GM12878 (cell line): ENCODE data around the gene PRTFDC1. TPM values are rescaled to one million over a fixed set of nuclear protein-coding genes. Genes with fewer than 3 reads are reported as not detected.

Source experiments
- HSF1 ChIP-seq: fragments of 150-350 bp; IDR thresholded peaks from 2 replicates; pipeline ENCODE4 v1.6.1; 2014; ENCODE audit warnings: mild to moderate bottlenecking, low read depth, low read length
- IKZF1 ChIP-seq: fragments of 450-650 bp; conservative IDR thresholded peaks from 2 replicates; pipeline ENCODE4 v1.6.1; 2017; ENCODE audit warnings: antibody characterized with exemption, mild to moderate bottlenecking
- IRF3 ChIP-seq: fragments of 450-650 bp; IDR thresholded peaks from 2 replicates; pipeline ENCODE4 v1.6.1; 2014; ENCODE audit warnings: mild to moderate bottlenecking
- JUND ChIP-seq: IDR thresholded peaks from 2 replicates; pipeline ENCODE4 v1.6.1; 2012; ENCODE audit warnings: low read depth, mild to moderate bottlenecking, low read length, improper control_type of control experiment, moderate library complexity
- NBN ChIP-seq: fragments of 450-650 bp; IDR thresholded peaks from 2 replicates; pipeline ENCODE4 v1.6.1; 2016
- PAX5 ChIP-seq: IDR thresholded peaks from 2 replicates; pipeline ENCODE4 v1.6.1; 2011; ENCODE audit warnings: low read depth, low read length, borderline replicate concordance
- PAX8 ChIP-seq: fragments of 450-650 bp; IDR thresholded peaks from 2 replicates; pipeline ENCODE4 v1.6.1; 2017; ENCODE audit warnings: mild to moderate bottlenecking, moderate library complexity
- POLR2A ChIP-seq: IDR thresholded peaks from 2 replicates; pipeline ENCODE4 v1.6.1; 2011; ENCODE audit warnings: low read depth, mild to moderate bottlenecking, low read length
- PRDM15 ChIP-seq: fragments of 450-650 bp; formaldehyde crosslinking; IDR thresholded peaks from 2 replicates; pipeline ENCODE4 v1.4.0; 2020; ENCODE audit warnings: mild to moderate bottlenecking, moderate library complexity
- polyA plus RNA-seq, 11 experiments: library from polyadenylated mRNA; depleted of rRNA in 4 of 11; unstranded in 6 of 11; stranded (reverse) in 5 of 11; fragments of >200 nt; fragmentation: Nextera tagmentation in 4 of 11; fragmentation: Illumina TruSeq in 1 of 11; extraction: Ambion mirVana in 4 of 11; extraction: Trizol in 1 of 11; gene quantifications; 1 replicate in 1 of 11; 2 replicates in 10 of 11; pipeline versions ENCODE4 v1.2.1 to v1.2.3, GENCODE V29; 2011 to 2016; ENCODE audit warnings: inconsistent platforms in 2 of 11, missing spikeins in 2 of 11, low read depth in 1 of 11
- total RNA-seq, 4 experiments: library from RNA; depleted of rRNA in 3 of 4; stranded (reverse); fragments of >200 nt in 3 of 4; fragmentation: Illumina TruSeq in 1 of 4; extraction: Trizol in 1 of 4; gene quantifications; 2 replicates each; pipeline versions ENCODE4 v1.2.1 to v1.2.3, GENCODE V29; 2013 to 2021
- TF ChIP-seq, protein P1 (sequence below): fragments of 150-350 bp; IDR thresholded peaks from 2 replicates; pipeline ENCODE4 v1.6.1; 2016; ENCODE audit warnings: low read depth, low read length
- TF ChIP-seq, protein P2 (sequence below): IDR thresholded peaks from 2 replicates; pipeline ENCODE4 v1.6.1; 2011; ENCODE audit warnings: borderline replicate concordance, low read depth, mild to moderate bottlenecking, moderate library complexity, low read length; ENCODE audit not compliant: insufficient read depth, poor library complexity, severe bottlenecking

The PRTFDC1 gene
- total and polyA plus RNA-seq, 10 of the 15 experiments (the other 5 are each of a cell fraction or from before 2014, with no cell fraction given) = 5.5 to 17.3 (median 11.3) TPM

DNA sequence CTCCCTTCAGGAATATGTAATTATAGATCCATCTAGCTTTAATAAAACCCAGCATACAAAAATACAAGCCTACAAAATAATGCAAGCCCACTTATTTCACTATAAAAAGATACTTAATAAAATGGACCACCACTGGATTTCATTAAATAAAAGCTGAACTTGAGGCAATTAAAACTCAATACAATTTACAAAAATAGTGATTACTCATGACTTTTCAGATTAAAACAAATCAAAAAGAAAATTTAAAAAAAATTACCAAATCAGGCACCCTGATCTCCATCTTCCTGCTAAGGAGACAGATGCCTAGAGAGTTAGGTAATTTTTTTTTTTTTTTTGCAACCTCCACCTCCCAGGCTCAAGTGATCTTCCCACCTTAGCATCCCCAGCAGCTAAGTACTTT, 41.8 kb downstream of the PRTFDC1 start (continued):
- no peak for TF ChIP-seq NBN
- TF ChIP-seq POLR2A = no peak
- TF ChIP-seq PAX5 = no peak
- no peak for TF ChIP-seq JUND
- TF ChIP-seq, protein P1, sequence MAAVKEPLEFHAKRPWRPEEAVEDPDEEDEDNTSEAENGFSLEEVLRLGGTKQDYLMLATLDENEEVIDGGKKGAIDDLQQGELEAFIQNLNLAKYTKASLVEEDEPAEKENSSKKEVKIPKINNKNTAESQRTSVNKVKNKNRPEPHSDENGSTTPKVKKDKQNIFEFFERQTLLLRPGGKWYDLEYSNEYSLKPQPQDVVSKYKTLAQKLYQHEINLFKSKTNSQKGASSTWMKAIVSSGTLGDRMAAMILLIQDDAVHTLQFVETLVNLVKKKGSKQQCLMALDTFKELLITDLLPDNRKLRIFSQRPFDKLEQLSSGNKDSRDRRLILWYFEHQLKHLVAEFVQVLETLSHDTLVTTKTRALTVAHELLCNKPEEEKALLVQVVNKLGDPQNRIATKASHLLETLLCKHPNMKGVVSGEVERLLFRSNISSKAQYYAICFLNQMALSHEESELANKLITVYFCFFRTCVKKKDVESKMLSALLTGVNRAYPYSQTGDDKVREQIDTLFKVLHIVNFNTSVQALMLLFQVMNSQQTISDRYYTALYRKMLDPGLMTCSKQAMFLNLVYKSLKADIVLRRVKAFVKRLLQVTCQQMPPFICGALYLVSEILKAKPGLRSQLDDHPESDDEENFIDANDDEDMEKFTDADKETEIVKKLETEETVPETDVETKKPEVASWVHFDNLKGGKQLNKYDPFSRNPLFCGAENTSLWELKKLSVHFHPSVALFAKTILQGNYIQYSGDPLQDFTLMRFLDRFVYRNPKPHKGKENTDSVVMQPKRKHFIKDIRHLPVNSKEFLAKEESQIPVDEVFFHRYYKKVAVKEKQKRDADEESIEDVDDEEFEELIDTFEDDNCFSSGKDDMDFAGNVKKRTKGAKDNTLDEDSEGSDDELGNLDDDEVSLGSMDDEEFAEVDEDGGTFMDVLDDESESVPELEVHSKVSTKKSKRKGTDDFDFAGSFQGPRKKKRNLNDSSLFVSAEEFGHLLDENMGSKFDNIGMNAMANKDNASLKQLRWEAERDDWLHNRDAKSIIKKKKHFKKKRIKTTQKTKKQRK = no peak
- no peak for TF ChIP-seq IRF3
- no peak for TF ChIP-seq PRDM15 (CRISPR knock-in tag)
- TF ChIP-seq IKZF1 = no peak
- TF ChIP-seq, protein P2, sequence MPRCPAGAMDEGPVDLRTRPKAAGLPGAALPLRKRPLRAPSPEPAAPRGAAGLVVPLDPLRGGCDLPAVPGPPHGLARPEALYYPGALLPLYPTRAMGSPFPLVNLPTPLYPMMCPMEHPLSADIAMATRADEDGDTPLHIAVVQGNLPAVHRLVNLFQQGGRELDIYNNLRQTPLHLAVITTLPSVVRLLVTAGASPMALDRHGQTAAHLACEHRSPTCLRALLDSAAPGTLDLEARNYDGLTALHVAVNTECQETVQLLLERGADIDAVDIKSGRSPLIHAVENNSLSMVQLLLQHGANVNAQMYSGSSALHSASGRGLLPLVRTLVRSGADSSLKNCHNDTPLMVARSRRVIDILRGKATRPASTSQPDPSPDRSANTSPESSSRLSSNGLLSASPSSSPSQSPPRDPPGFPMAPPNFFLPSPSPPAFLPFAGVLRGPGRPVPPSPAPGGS = no peak
- TF ChIP-seq PAX8 = no peak
- TF ChIP-seq HSF1 = no peak
